ENCODE data around the gene GCNT2.
"Not testable (repeated sequence)": the region's sequence is repeated elsewhere in the genome, so short reads cannot be mapped to it uniquely, and the experiment has no call there.

GCNT2 gene

GRCh38 chr6:10521104-10521808 is at the start of gene GCNT2:
TSS of gene GCNT2 (plus strand) at chr6:10521351. CDS start at chr6:10528912, 7,561 bp downstream.
- no peak for DNase-seq (ENCODE audit: low read depth in 2 of 2)

- DNase-seq (ENCODE audit: low read depth in 2 of 2), result no peak
These were observed 48.5 kb upstream of the GCNT2 start for GRCh38 chr6:10472634-10473033.

GRCh38 chr6:10478187-10479040 is 42.7 kb upstream of the GCNT2 start:
- peak; percentile 3 to 4 for DNase-seq (ENCODE audit: low read depth in 2 of 2)

- DNase-seq (ENCODE audit: low read depth in 2 of 2), result no peak
These were observed 41.0 kb upstream of the GCNT2 start for GRCh38 chr6:10479939-10480700.

- no peak for DNase-seq (ENCODE audit: low read depth in 2 of 2)
These were observed 40.0 kb upstream of the GCNT2 start for GRCh38 chr6:10481101-10481500.

- DNase-seq (ENCODE audit: low read depth in 2 of 2), result no peak
These were observed 38.4 kb upstream of the GCNT2 start for GRCh38 chr6:10482636-10483257.

- DNase-seq (ENCODE audit: low read depth in 2 of 2), result no peak
These were observed 36.2 kb upstream of the GCNT2 start for GRCh38 chr6:10484912-10485311.

- no peak for DNase-seq (ENCODE audit: low read depth in 2 of 2)
These were observed 35.7 kb upstream of the GCNT2 start for GRCh38 chr6:10485406-10485805.

- no peak for DNase-seq (ENCODE audit: low read depth in 2 of 2)
These were observed 34.9 kb upstream of the GCNT2 start for GRCh38 chr6:10486215-10486614.

GRCh38 chr6:10486944-10487588 is 34.1 kb upstream of the GCNT2 start:
- DNase-seq (ENCODE audit: low read depth in 2 of 2), result not testable (repeated sequence)

GRCh38 chr6:10487668-10488327 is 33.4 kb upstream of the GCNT2 start:
- DNase-seq (ENCODE audit: low read depth in 2 of 2), result no peak

- DNase-seq (ENCODE audit: low read depth in 2 of 2), result no peak
These were observed 29.7 kb upstream of the GCNT2 start for GRCh38 chr6:10491463-10491862.

GRCh38 chr6:10491905-10492304 is 29.2 kb upstream of the GCNT2 start:
- not testable (repeated sequence) for DNase-seq (ENCODE audit: low read depth in 2 of 2)

GRCh38 chr6:10495029-10495428 is 26.1 kb upstream of the GCNT2 start:
- no peak for DNase-seq (ENCODE audit: low read depth in 2 of 2)

- DNase-seq (ENCODE audit: low read depth in 2 of 2), result no peak
These were observed 15.6 kb upstream of the GCNT2 start for GRCh38 chr6:10505529-10505928.

- no peak for DNase-seq (ENCODE audit: low read depth in 2 of 2)
These were observed 13.9 kb upstream of the GCNT2 start for GRCh38 chr6:10507298-10507697.

GRCh38 chr6:10507715-10508114 is 13.4 kb upstream of the GCNT2 start:
- DNase-seq (ENCODE audit: low read depth in 2 of 2), result no peak

- no peak for DNase-seq (ENCODE audit: low read depth in 2 of 2)
These were observed 10.4 kb upstream of the GCNT2 start for GRCh38 chr6:10510592-10511367.

- no peak for DNase-seq (ENCODE audit: low read depth in 2 of 2)
These were observed 9.7 kb upstream of the GCNT2 start for GRCh38 chr6:10511477-10511876.

GRCh38 chr6:10513544-10513943 is 7.6 kb upstream of the GCNT2 start:
- DNase-seq (ENCODE audit: low read depth in 2 of 2), result no peak

Data from fibroblast of skin of left quadriceps (primary cell).